Activated B cell treated with CpG ODN at 0.5 μM for 24 hours (primary cell): Measurements from ENCODE around the gene NPR2. TPM values are rescaled to one million over a fixed set of nuclear protein-coding genes. Genes with fewer than 3 reads are reported as not detected.

Experiments used
- ATAC-seq: fragments of 200-7000 bp; cut with Tn5 transposase; one replicate; pipeline ENCODE4 v1.10.0; 2021; ENCODE audit warnings: low read depth, mild to moderate bottlenecking, moderate library complexity
- CTCF ChIA-PET: fragments of 350-600 bp; sonication (Branson Sonifier 250); formaldehyde crosslinking; loops from one replicate; lab custom pipeline; 2021; ENCODE audit warnings: antibody characterized with exemption; lab: Charles Lee
- POLR2A ChIA-PET: fragments of 350-600 bp; sonication (Branson Sonifier 250); formaldehyde crosslinking; loops from one replicate; lab custom pipeline; 2021; ENCODE audit warnings: antibody characterized with exemption; lab: Charles Lee
- DNase-seq: peaks from one replicate; pipeline ENCODE4 v3.0.0; 2022
- H3K27ac Mint-ChIP-seq: one replicate; pipeline ENCODE4 v1.8.0; 2020; ENCODE audit warnings: mixed read lengths
- H3K27me3 Mint-ChIP-seq: one replicate; pipeline ENCODE4 v1.8.0; 2021; ENCODE audit warnings: mixed read lengths
- H3K36me3 Mint-ChIP-seq: one replicate; pipeline ENCODE4 v1.8.0; 2021; ENCODE audit warnings: low read depth, mixed read lengths
- H3K4me1 Mint-ChIP-seq: one replicate; pipeline ENCODE4 v1.8.0; 2021; ENCODE audit warnings: mixed read lengths
- H3K4me3 Mint-ChIP-seq: one replicate; pipeline ENCODE4 v1.8.0; 2020; ENCODE audit warnings: mild to moderate bottlenecking, mixed read lengths
- H3K9me3 Mint-ChIP-seq: one replicate; pipeline ENCODE4 v1.8.0; 2020; ENCODE audit warnings: mixed read lengths
- intact Hi-C: fragments of 100-400 bp; cut with micrococcal nuclease; formaldehyde crosslinking; loops from one replicate; pipeline ENCODE4 v1.15.1; 2024
- total RNA-seq: library from RNA; stranded (reverse); gene quantifications from 2 replicates; pipeline ENCODE4 v1.2.3, GENCODE V29; 2022
- TF ChIP-seq, protein P1 (sequence below): fragments of 200-600 bp; IDR thresholded peaks from one replicate; pipeline ENCODE4 v1.8.0; 2022; ENCODE audit warnings: antibody characterized with exemption, mild to moderate bottlenecking

The NPR2 gene
- total RNA-seq, 1 donor from 2014 or later, result 4.6 TPM

DNA sequence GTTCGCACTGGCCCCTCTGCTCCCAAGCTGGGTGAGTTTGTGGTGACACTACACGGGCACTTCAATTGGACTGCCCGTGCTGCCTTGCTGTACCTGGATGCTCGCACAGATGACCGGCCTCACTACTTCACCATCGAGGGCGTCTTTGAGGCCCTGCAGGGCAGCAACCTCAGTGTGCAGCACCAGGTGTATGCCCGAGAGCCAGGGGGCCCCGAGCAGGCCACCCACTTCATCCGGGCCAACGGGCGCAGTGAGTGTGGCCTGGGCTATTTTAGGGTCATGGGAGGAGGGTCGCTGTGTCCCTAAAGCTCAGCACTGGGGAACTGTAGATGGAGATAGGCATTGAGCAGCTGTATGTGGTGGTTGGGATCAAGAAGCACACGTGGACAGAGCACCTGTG lies 1.4 kb downstream of the NPR2 start:
- Mint-ChIP-seq H3K36me3 (peaks cover 9% of the 10 kb centered on the region), H3K9me3 (no peaks in the 10 kb centered on the region), H3K4me1 (peaks cover 10% of the 10 kb centered on the region), H3K27me3 (peaks cover 5% of the 10 kb centered on the region), H3K4me3 (no peak overlapping the region), H3K27ac (no peak overlapping the region)
- POLR2A ChIA-PET, result interaction anchor here (0.7 kb wide), 1 partner anchor 36 kb away, joined by 3 read pairs; no protein-coding TSS in a partner anchor
- CTCF ChIA-PET, result interaction anchor here (0.9 to 2.7 kb wide), 3 partner anchors 33 to 89 kb away, joined by 4 to 28 read pairs (median 5); no protein-coding TSS in a partner anchor
- ATAC-seq (no peak), DNase-seq (no peak)
- TF ChIP-seq, protein P1, sequence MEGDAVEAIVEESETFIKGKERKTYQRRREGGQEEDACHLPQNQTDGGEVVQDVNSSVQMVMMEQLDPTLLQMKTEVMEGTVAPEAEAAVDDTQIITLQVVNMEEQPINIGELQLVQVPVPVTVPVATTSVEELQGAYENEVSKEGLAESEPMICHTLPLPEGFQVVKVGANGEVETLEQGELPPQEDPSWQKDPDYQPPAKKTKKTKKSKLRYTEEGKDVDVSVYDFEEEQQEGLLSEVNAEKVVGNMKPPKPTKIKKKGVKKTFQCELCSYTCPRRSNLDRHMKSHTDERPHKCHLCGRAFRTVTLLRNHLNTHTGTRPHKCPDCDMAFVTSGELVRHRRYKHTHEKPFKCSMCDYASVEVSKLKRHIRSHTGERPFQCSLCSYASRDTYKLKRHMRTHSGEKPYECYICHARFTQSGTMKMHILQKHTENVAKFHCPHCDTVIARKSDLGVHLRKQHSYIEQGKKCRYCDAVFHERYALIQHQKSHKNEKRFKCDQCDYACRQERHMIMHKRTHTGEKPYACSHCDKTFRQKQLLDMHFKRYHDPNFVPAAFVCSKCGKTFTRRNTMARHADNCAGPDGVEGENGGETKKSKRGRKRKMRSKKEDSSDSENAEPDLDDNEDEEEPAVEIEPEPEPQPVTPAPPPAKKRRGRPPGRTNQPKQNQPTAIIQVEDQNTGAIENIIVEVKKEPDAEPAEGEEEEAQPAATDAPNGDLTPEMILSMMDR, result no peak
- intact Hi-C loops, result no loop called here

DNA sequence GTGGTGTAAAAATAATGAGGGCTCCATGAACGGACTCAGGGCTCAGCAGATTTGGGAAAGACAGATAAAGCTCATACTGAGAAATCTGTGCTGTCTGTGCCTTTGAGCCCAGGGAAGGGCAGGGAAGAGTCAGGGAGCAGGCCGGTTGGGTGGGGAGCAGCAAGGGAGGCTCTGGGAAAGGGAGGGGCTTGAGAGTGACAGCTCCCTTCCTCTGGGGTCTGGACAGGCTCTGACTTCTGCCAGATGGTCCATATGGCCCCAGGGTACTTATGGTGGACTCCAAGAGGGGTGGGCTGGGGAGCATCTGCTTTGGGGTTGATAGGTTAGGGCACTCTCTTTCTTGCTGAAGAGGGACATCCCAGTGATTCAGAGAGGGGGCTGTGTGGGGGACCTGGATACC lies 2.1 kb downstream of the NPR2 start:
- intact Hi-C loops, result no loop called here
- no peak overlapping the region for H3K4me3 Mint-ChIP-seq
- H3K9me3 Mint-ChIP-seq, result no peaks in the 10 kb centered on the region
- no peak for DNase-seq
- TF ChIP-seq, protein P1, result no peak
- no peak overlapping the region for H3K27ac Mint-ChIP-seq
- CTCF ChIA-PET, result interaction anchor here (0.9 to 2.7 kb wide), 3 partner anchors 33 to 89 kb away, joined by 4 to 28 read pairs (median 5); no protein-coding TSS in a partner anchor
- no peak for ATAC-seq
- H3K4me1 Mint-ChIP-seq, result peaks cover 10% of the 10 kb centered on the region
- H3K27me3 Mint-ChIP-seq, result peaks cover 5% of the 10 kb centered on the region
- peaks cover 8% of the 10 kb centered on the region for H3K36me3 Mint-ChIP-seq
- POLR2A ChIA-PET, result interaction anchor here (0.7 kb wide), 1 partner anchor 36 kb away, joined by 3 read pairs; no protein-coding TSS in a partner anchor

- Mint-ChIP-seq H3K9me3 (no peaks in the 10 kb centered on the region), H3K4me3 (no peak overlapping the region), H3K27ac (no peak overlapping the region), H3K4me1 (peaks cover 4% of the 10 kb centered on the region), H3K36me3 (peaks cover 8% of the 10 kb centered on the region), H3K27me3 (peaks cover under 1% of the 10 kb centered on the region)
- POLR2A ChIA-PET, result interaction anchor here (0.5 kb wide), 1 partner anchor 1124 kb away, joined by 3 read pairs; no protein-coding TSS in a partner anchor
- DNase-seq, result no peak
- CTCF ChIA-PET, result interaction anchor here (1.4 to 2.6 kb wide), 2 partner anchors 31 to 87 kb away, joined by 7 read pairs; no protein-coding TSS in a partner anchor
- ATAC-seq, result no peak
- TF ChIP-seq, protein P1, result no peak
- intact Hi-C loops, result no loop called here
Measured at GRCh38 chr9:35795695-35796094, 4.3 kb downstream of the NPR2 start.

GRCh38 chr9:35797311-35798109 lies 6.1 kb downstream of the NPR2 start:
- no peak overlapping the region for H3K4me3 Mint-ChIP-seq
- ATAC-seq (no peak), DNase-seq (no peak)
- no peaks in the 10 kb centered on the region for H3K27me3 Mint-ChIP-seq
- H3K36me3 Mint-ChIP-seq, result peaks cover 23% of the 10 kb centered on the region
- no peak overlapping the region for H3K27ac Mint-ChIP-seq
- ChIA-PET CTCF (interaction anchor here (1.4 to 2.6 kb wide), 2 partner anchors 29 to 85 kb away, joined by 7 read pairs; no protein-coding TSS in a partner anchor), POLR2A (no interaction called here)
- intact Hi-C loops, result no loop called here
- TF ChIP-seq, protein P1, result no peak
- no peaks in the 10 kb centered on the region for H3K9me3 Mint-ChIP-seq
- no peaks in the 10 kb centered on the region for H3K4me1 Mint-ChIP-seq
